GM18502 (cell line): ENCODE data around the gene CHD5.

Experiments used
- ATAC-seq: cut with Tn5 transposase; IDR thresholded peaks from one replicate; pipeline ENCODE4 v1.9.1; 2021; ENCODE audit warnings: mild to moderate bottlenecking; ENCODE audit not compliant: unreplicated experiment, poor library complexity

The CHD5 gene

GRCh38 chr1:6121651-6122370 is 58.3 kb downstream of the CHD5 start:
- ATAC-seq, result no peak

- no peak for ATAC-seq
These were observed 59.1 kb downstream of the CHD5 start for GRCh38 chr1:6121021-6121421.

- ATAC-seq, result no peak
These were observed 61.7 kb downstream of the CHD5 start for GRCh38 chr1:6118415-6118814.

GRCh38 chr1:6117624-6118023 is 62.5 kb downstream of the CHD5 start:
- ATAC-seq, result no peak

GRCh38 chr1:6117064-6117463 is 63.1 kb downstream of the CHD5 start:
- ATAC-seq, result no peak

GRCh38 chr1:6116137-6116536 is 64.0 kb downstream of the CHD5 start:
- ATAC-seq, result no peak

- no peak for ATAC-seq
These were observed 66.4 kb downstream of the CHD5 start for GRCh38 chr1:6113745-6114144.

- ATAC-seq, result no peak
These were observed 67.0 kb downstream of the CHD5 start for GRCh38 chr1:6113116-6113515.

GRCh38 chr1:6112690-6113005 is 67.5 kb downstream of the CHD5 start:
- no peak for ATAC-seq

- no peak for ATAC-seq
These were observed 68.0 kb downstream of the CHD5 start for GRCh38 chr1:6111991-6112689.

- ATAC-seq, result no peak
These were observed 68.5 kb downstream of the CHD5 start for GRCh38 chr1:6111571-6111970.

GRCh38 chr1:6110326-6110725 is 69.8 kb downstream of the CHD5 start:
- no peak for ATAC-seq

- ATAC-seq, result no peak
These were observed 70.4 kb downstream of the CHD5 start for GRCh38 chr1:6109688-6110087.

- no peak for ATAC-seq
These were observed 71.0 kb downstream of the CHD5 start for GRCh38 chr1:6108937-6109614.

GRCh38 chr1:6108476-6108875 is 71.6 kb downstream of the CHD5 start:
- ATAC-seq, result no peak

- ATAC-seq, result no peak
These were observed 72.4 kb downstream of the CHD5 start for GRCh38 chr1:6107409-6108356.

- ATAC-seq, result no peak
These were observed 73.1 kb downstream of the CHD5 start for GRCh38 chr1:6106977-6107376.

GRCh38 chr1:6106321-6106731 is 73.8 kb downstream of the CHD5 start:
- ATAC-seq, result no peak

- ATAC-seq, result no peak
These were observed 74.4 kb downstream of the CHD5 start for GRCh38 chr1:6105763-6106162.

- ATAC-seq, result no peak
These were observed 74.9 kb downstream of the CHD5 start for GRCh38 chr1:6105218-6105679.
